GM21390 (cell line): Measurements from ENCODE around the gene EEF1AKMT4.
A peak's percentile ranks its signal among the peaks of the same experiment; 100 is the strongest.

Source experiments
- ATAC-seq: cut with Tn5 transposase; IDR thresholded peaks from one replicate; pipeline ENCODE4 v1.9.1; 2021; ENCODE audit not compliant: unreplicated experiment

EEF1AKMT4 gene

DNA sequence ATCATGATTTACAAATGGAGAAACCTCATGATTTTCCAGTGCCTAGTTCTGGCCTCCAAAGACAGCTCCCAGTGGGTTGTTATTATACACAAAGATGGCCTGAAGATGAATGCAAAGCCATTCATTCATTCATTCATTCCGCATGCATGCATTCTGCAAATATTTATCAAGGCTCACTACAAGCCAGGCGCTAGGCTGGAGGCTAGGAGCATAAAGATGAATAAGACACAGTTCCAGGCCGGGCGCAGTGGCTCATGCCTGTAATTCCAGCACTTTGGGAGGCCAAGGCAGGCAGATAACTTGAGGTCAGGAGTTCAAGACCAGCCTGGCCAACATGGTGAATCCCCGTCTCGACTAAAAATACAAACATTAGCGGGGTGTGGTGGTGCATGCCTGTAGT lies 47.1 kb downstream of the EEF1AKMT4 start:
- ATAC-seq: no peak

GRCh38 chr3:184298759-184299487 lies 49.5 kb downstream of the EEF1AKMT4 start, which contains the start of gene PSMD2:
Gene PSMD2, plus strand, starts transcription at chr3:184299241. Its CDS starts 26 bp downstream, at chr3:184299267.
- peak; percentile 92 for ATAC-seq

GRCh38 chr3:184299488-184300377 lies 50.3 kb downstream of the EEF1AKMT4 start:
- ATAC-seq: no peak

DNA sequence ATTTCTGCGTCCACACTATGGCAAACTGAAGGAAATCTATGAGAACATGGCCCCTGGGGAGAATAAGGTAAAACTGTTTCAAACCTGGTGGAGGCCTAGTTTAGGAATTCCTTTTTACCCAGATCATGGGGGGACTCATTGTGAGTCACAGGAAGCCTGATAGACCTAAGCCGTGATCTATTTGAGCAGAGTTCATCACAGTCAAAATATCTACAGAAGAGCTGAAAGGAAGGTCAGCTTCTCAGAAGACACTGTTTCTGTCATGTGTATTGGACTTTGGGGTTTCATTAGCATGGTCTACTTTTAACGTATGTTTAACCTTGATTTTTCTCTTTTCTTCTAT lies 50.9 kb downstream of the EEF1AKMT4 start:
- no peak for ATAC-seq

GRCh38 chr3:184305577-184305976 lies 56.1 kb downstream of the EEF1AKMT4 start:
- ATAC-seq: no peak

DNA sequence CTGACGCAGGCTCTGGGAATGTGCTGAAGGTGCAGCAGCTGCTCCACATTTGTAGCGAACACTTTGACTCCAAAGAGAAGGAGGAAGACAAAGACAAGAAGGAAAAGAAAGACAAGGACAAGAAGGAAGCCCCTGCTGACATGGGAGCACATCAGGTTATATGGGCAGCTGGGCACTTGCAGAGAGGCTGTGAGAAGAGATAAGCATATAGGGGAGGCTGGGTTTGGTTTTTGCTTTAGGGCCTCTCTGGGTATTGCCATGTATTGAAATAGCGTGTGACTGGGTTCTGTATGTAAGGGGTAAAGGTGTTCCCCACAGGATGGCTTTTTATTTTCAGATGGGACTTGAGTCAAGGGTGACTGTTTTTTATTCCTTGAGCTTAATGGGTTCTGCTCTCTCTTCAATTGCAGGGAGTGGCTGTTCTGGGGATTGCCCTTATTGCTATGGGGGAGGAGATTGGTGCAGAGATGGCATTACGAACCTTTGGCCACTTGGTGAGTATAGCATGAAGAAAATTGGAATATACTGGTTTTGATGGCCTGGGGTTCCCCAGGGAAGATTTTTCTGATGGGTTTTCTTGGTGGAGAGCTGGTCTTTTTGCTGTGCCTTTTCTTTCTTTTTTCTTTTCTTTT lies 57.0 kb downstream of the EEF1AKMT4 start:
- ATAC-seq: no peak

GRCh38 chr3:184307915-184308314 lies 58.4 kb downstream of the EEF1AKMT4 start:
- no peak for ATAC-seq
